Mononuclear cell (primary cell): Measurements from ENCODE around the gene PIGS. TPM values are rescaled to one million over a fixed set of nuclear protein-coding genes. Genes with fewer than 3 reads are reported as not detected.

ENCODE experiments used
- H3K27me3 ChIP-seq: 2 replicates; pipeline ENCODE4 v1.6.0; 2011; ENCODE audit warnings: low read length, control low read depth; ENCODE audit not compliant: insufficient read depth
- H3K4me1 ChIP-seq: 2 replicates; pipeline ENCODE4 v1.5.1; 2011; ENCODE audit warnings: mild to moderate bottlenecking, low read length, control low read depth; ENCODE audit not compliant: insufficient read depth
- H3K4me3 ChIP-seq: 2 replicates; pipeline ENCODE4 v1.5.1; 2011; ENCODE audit warnings: mild to moderate bottlenecking, low read length, moderate library complexity
- H3K9me3 ChIP-seq: 2 replicates; pipeline ENCODE4 v1.5.1; 2011; ENCODE audit warnings: low read depth, mild to moderate bottlenecking, control low read depth, low read length
- total RNA-seq: library from RNA; depleted of rRNA; stranded (reverse); fragments of >200 nt; gene quantifications from one replicate; pipeline ENCODE4 v1.2.3, GENCODE V29; 2012

PIGS gene
- total RNA-seq, 1 donor: 43.2 TPM

DNA sequence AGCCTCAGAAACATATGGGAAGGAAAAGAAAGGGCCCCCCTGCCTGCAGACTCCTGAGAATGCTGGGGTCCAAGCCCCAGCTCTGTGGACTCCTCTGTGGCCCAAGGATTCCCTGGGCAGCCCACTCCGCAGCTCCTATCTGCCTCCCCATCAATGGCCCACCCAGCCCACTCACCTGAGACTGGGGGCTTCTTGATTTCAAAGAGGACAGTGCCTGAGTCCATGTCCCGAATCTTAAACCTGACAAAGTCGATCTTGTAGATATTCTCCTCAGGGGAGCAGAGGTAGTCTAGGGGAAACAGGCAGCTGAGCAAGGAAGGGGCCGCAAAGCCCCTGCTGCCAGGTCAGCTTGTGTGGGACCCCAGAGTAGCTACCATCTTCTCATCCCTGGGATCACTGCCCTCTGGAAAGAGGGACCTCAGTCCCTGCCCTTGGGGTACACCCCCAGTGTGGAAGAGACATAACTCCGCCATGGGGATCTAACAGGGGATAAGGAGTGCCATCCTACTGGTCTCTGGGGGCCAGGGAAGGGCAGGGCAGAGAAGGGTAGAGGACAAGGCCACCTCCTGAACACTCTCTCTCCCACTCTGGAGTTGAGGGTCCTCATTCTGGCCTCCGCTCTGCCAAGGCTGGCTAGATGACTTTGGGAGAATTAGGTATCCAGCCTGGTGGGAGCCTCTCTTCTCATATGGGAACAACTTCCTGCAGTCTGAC lies 22.8 kb downstream of the PIGS start:
- no peak overlapping the region for H3K4me3 ChIP-seq
- H3K9me3 ChIP-seq: no peaks in the 10 kb centered on the region
- H3K27me3 ChIP-seq: no peaks in the 10 kb centered on the region
- H3K4me1 ChIP-seq: peaks cover 60% of the 10 kb centered on the region

DNA sequence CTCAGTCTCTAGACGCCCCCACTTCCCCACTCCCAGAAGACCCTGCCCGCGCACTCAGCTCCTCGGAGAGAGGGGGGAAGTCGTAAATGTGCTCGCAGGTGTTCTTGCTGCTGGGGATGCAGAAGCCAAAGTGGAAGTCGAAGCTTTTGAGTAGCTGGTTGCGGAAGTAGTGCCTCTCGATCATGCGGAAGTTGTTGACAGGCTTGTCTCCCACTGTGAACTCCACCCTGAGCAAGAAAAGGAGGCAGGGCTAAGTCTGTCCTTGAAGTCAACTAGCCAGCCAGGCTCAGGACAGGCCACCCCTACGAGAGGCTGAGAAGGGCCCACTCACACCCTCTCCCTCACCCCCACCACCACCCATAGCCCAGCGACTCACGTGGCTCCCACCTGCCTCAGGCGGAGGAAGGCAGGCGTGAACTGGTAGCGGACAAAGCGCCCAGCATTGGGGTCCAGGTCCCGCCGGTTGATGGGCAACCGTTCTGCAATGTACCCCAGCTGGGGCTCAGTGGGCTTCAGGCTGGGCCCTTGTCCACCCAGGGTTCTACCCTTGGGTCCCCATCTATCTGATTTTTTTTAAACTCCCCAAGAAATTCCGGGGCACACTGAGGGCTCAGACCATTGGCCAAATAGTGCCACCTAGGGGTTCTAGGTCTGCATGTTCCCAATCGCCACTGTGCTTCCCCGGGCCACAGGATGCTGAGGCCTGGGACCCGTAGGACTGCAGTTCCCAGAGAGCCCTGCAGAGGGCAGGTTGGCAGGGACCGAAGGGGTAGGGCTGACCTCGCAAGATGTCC lies 23.5 kb downstream of the PIGS start:
- no peaks in the 10 kb centered on the region for H3K27me3 ChIP-seq
- H3K4me1 ChIP-seq: peaks cover 57% of the 10 kb centered on the region
- no peaks in the 10 kb centered on the region for H3K9me3 ChIP-seq
- no peak overlapping the region for H3K4me3 ChIP-seq

GRCh38 chr17:28547096-28547622 lies 24.2 kb downstream of the PIGS start:
- Histone ChIP-seq H3K4me1 (peaks cover 54% of the 10 kb centered on the region), H3K4me3 (no peak overlapping the region), H3K27me3 (no peaks in the 10 kb centered on the region), H3K9me3 (no peaks in the 10 kb centered on the region)

DNA sequence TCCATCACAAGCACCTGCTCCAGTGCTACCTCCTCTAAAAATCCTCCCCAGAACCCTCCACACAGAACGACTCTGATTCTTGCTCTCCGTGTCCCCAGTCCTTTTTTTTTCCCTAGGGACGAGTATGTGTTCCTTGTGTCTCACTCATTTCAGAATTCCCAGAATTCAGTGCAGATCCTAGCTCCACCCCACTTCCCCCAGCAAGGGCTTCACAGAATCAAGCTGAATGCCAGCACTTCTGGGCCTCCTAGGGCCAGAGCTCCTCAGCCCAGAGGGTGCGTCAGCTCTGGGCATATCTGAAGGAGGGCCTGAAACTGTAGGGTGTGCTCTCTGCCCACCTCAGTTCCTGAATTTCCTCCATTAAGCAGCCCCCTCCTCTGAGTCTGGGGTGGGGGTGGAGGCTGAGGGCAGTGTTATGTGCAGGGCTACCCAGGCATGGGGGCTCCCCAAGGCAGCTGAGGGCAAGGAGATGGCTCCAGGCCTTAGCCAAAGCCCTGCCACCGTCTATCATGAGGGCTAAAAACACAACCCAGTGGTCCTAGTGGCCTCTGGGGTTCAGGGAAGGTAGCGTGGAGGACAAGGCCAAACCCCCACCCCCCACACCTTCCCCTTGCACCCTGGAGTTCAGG lies 25.4 kb downstream of the PIGS start:
- H3K4me3 ChIP-seq: no peak overlapping the region
- H3K27me3 ChIP-seq: no peaks in the 10 kb centered on the region
- no peaks in the 10 kb centered on the region for H3K9me3 ChIP-seq
- H3K4me1 ChIP-seq: peaks cover 44% of the 10 kb centered on the region

DNA sequence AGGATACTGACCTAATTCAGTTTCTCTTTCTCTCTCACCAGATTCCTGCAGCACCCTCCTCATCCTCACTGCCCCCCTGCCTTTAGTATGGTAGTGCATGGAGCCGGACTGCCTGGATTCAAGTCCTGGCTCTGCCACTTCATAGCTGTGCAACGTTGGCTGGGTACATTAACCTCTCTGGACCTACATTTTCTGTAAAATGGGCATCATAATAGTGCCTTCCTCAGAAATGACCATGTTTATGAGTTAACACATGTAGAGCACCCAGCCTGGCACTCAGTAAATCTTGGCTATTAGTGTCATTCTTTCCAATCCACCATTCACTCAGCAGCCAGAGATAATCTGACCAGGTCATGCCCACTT lies 26.2 kb downstream of the PIGS start:
- no peaks in the 10 kb centered on the region for H3K27me3 ChIP-seq
- peaks cover 36% of the 10 kb centered on the region for H3K4me1 ChIP-seq
- H3K9me3 ChIP-seq: no peaks in the 10 kb centered on the region
- no peak overlapping the region for H3K4me3 ChIP-seq

GRCh38 chr17:28544402-28545140 lies 26.8 kb downstream of the PIGS start:
- no peak overlapping the region for H3K4me3 ChIP-seq
- no peaks in the 10 kb centered on the region for H3K9me3 ChIP-seq
- no peaks in the 10 kb centered on the region for H3K27me3 ChIP-seq
- H3K4me1 ChIP-seq: peaks cover 31% of the 10 kb centered on the region

- Histone ChIP-seq H3K27me3 (no peaks in the 10 kb centered on the region), H3K4me3 (no peak overlapping the region), H3K4me1 (no peaks in the 10 kb centered on the region), H3K9me3 (no peaks in the 10 kb centered on the region)
Measured at GRCh38 chr17:28541439-28541838, 29.9 kb downstream of the PIGS start.

DNA sequence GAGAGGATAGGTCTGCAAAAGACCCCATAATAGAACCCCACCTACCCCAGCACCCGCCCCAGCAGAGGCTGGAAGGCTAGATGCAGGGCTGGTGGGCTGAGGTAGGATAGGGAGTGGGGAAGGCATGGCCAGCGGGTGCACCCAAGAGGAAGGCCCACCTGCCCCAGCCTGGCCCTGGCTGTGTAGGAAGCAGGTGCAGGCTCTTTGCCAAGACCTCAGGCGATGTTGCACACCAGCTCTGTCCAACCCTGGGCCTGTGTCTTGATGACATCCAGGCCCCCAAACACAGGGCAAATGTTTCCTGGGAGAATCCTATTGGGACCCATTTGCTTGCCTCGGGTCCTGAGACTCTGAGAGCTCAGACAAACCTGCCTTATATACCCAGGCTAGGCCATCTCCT lies 31.1 kb downstream of the PIGS start:
- Histone ChIP-seq H3K4me1 (no peaks in the 10 kb centered on the region), H3K9me3 (no peaks in the 10 kb centered on the region), H3K4me3 (no peak overlapping the region), H3K27me3 (no peaks in the 10 kb centered on the region)

DNA sequence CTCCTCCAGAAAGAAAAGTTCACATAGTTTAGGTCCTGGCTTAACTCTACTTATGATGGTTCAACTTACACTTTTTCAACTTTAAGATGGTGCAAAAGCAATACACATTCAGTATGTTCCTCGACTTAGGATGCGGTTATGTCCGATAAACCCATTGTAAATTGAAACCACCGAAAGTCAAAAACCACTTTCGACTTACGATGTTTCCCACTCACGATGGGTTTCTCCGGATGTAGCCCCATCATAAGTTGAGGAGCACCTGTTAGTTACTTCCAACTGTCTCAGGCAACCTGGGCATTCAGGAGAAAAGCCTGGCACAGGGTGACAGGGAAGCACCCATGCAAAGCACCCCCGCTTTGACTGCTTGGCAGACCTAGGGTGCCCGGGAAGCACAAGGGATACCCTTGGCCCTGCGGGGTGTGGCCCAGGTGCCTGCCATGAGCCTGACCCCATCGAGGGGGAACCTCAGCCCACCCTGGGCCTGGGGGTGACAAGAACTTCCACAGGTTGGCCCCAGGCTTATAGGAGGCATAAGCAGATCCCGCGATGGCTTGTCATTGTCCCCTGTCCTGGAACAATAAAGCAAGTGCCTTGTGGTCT lies 32.9 kb downstream of the PIGS start:
- no peaks in the 10 kb centered on the region for H3K27me3 ChIP-seq
- H3K9me3 ChIP-seq: no peaks in the 10 kb centered on the region

DNA sequence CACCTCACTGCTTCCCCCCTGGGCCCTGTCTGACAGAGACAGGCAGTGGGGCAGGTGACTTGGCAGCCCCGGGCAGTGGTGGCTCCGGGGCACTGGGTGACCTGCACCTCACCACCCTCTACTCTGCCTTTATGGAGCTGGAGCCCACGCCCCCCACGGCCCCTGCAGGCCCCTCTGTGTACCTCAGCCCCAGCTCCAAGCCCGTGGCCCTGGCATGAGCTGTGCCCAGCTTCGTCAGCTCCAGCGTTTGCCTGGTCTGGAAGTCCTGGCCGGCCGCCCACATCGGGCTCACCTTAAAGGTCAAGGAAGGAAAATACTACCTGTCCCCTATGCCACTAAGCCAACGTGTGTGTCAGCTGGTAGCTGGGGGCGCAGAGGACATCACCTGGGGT lies 34.1 kb downstream of the PIGS start:
- Histone ChIP-seq H3K4me1 (no peaks in the 10 kb centered on the region), H3K4me3 (no peak overlapping the region), H3K27me3 (no peaks in the 10 kb centered on the region), H3K9me3 (no peaks in the 10 kb centered on the region)

More for the DNA sequence above, 32.9 kb downstream of the PIGS start:
- H3K4me1 ChIP-seq: no peaks in the 10 kb centered on the region
- H3K4me3 ChIP-seq: no peak overlapping the region

- H3K27me3 ChIP-seq: no peaks in the 10 kb centered on the region
- no peak overlapping the region for H3K4me3 ChIP-seq
- no peaks in the 10 kb centered on the region for H3K9me3 ChIP-seq
- H3K4me1 ChIP-seq: no peaks in the 10 kb centered on the region
Measured at GRCh38 chr17:28536532-28537218, 34.6 kb downstream of the PIGS start.

GRCh38 chr17:28534740-28535375 lies 36.5 kb downstream of the PIGS start:
- Histone ChIP-seq H3K4me3 (no peak overlapping the region), H3K27me3 (no peaks in the 10 kb centered on the region), H3K4me1 (no peaks in the 10 kb centered on the region), H3K9me3 (no peaks in the 10 kb centered on the region)

- Histone ChIP-seq H3K4me1 (no peaks in the 10 kb centered on the region), H3K27me3 (no peaks in the 10 kb centered on the region), H3K9me3 (no peaks in the 10 kb centered on the region), H3K4me3 (no peak overlapping the region)
Measured at GRCh38 chr17:28533091-28533807, 38.1 kb downstream of the PIGS start.
